ENCODE results near the gene DDX17.
"Not testable (repeated sequence)": the region's sequence is repeated elsewhere in the genome, so short reads cannot be mapped to it uniquely, and the experiment has no call there.

The DDX17 gene

GRCh38 chr22:38491707-38492348 lies 14.3 kb downstream of the DDX17 start:
- no peak for DNase-seq (ENCODE audit: low spot score)

- DNase-seq (ENCODE audit: low spot score): no peak
Observed at GRCh38 chr22:38490915-38491314, 15.2 kb downstream of the DDX17 start.

DNA sequence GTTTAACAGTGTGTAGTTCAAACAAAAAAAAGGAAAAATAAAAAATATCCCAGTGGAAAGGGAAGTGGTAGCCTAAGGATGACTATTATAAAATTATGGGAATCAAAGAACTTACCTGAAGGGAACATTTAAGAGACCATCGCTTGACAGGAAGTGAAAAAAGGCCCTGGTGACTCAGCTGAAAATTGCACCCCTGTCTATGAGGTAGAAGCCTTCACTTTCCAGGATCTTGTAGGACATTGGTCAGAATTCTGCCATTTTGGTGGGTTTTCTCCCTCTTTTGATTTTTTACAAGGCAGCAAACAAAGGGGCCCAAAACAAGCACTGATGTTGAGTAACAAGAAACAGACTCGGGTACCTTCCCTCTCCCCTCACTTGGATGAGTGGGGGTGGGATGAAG lies 15.6 kb downstream of the DDX17 start:
- peak; percentile 20 for DNase-seq (ENCODE audit: low spot score)

DNA sequence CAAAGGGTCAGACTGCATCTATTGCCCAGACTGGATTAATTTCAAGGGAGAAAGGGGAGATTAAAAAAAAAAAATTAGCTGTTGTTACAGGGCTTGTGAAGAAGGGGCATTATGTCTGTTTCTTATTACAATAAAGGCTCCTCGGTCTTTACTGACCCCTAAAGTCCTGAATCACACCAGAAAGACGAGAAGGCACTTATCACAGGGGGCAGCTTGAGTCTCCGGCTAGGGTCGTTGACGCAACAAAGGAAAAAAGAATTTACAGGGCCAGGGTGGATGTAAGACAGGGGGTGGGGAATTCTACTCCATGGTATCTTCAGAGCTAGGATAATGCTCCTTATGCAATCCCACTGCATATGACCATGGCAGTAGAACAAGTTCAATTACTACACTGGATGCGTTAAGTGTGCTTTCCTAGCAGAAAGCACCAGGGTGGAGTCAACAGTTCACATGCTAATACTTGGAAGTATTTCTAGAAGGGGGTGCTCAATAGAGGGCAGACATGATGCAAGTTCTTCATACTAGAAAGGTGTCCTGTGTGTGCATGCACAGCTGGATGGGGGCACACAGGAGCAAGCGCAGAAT lies 16.5 kb downstream of the DDX17 start:
- DNase-seq (ENCODE audit: low spot score): no peak

GRCh38 chr22:38489142-38489541 lies 17.0 kb downstream of the DDX17 start:
- no peak for DNase-seq (ENCODE audit: low spot score)

DNA sequence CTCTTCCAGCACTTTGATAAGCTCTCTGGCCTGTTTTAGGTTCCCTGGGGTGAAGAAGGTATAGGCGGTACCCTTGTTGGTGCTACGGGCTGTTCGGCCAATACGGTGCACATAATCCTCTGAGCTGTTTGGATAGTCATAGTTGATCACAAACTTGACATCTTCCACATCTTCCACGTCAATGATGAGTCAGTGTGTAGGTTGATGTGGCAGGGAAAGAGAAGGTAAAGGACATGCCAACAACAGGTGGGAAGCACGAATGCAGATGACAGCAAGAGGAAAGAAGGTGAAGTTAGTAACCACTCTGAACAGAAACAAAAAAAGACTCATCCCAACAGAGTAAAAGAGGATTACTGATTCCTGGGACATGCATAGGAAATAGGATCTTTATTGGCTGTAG lies 18.2 kb downstream of the DDX17 start:
- DNase-seq (ENCODE audit: low spot score): no peak

GRCh38 chr22:38485783-38486182 lies 20.3 kb downstream of the DDX17 start:
- no peak for DNase-seq (ENCODE audit: low spot score)

DNA sequence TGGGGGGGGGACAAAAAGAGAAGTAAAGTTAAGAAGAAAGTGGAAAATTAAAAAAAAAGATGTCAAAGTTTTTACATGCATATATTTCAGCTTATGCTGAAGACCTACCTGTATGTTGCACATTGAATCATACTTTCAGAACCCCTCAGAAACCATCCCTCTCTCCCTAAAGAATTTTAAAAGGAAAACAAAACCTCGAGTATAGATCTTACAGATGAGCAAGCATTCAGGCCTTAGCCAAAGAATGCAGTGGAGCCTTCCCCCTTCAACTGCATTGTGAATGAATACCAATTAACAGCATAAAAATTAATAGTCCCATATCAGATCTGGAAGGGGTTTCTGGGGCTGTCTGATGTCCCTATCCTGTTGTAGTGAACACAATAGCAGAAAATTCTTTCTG lies 21.9 kb downstream of the DDX17 start:
- no peak for DNase-seq (ENCODE audit: low spot score)

- DNase-seq (ENCODE audit: low spot score): no peak
Observed at GRCh38 chr22:38482662-38483308, 23.3 kb downstream of the DDX17 start.

DNA sequence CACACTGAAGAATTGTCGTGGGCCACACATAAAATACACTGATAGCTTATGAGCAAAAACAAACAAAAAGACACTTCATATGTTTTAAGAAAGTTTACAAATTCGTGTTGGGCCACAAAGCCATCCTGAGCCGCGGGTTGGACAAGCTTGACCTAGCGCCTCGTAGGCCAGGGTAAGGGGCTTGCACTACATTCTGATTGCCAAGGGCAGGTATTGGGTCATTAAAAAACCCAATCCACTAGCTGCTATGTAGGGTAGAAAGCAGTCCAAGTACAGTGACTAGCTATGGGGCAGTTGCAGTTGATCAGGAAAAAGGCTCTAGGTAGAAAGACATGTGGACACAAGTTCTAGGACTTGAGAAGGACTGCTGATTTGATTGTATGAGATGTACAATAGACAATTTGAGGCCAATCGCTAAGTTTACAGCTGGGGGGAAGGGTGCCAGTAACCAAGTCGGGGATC lies 24.2 kb downstream of the DDX17 start:
- DNase-seq (ENCODE audit: low spot score): no peak

DNA sequence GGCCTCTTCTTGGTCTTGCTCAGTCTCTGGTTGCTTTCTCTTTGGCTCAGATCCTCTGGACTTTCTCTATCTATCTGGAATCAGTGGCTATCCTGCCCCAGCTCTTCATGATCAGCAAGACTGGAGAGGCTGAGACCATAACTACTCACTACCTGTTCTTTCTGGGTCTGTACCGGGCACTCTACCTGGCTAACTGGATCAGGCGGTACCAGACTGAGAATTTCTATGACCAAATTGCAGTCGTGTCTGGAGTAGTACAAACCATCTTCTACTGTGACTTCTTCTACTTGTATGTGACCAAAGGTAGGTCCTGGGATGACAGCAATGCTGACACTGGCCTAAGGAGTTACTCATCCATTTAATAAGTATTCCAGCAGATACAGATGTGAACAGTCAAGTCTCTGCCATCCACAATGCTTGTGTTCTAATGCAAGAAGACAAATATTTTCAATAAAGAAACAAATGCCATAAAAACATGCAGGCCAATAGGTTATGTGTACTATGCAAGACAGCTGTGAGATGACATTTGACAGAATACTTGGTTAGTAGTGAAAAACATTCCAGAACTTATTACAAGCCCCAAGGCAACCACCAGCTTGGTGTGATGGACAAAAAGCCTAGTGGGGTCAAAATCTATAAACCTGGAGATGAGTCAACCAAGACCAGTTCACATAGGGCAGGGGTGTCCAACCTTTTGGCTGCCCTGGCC lies 24.8 kb downstream of the DDX17 start:
- DNase-seq (ENCODE audit: low spot score): no peak

DNA sequence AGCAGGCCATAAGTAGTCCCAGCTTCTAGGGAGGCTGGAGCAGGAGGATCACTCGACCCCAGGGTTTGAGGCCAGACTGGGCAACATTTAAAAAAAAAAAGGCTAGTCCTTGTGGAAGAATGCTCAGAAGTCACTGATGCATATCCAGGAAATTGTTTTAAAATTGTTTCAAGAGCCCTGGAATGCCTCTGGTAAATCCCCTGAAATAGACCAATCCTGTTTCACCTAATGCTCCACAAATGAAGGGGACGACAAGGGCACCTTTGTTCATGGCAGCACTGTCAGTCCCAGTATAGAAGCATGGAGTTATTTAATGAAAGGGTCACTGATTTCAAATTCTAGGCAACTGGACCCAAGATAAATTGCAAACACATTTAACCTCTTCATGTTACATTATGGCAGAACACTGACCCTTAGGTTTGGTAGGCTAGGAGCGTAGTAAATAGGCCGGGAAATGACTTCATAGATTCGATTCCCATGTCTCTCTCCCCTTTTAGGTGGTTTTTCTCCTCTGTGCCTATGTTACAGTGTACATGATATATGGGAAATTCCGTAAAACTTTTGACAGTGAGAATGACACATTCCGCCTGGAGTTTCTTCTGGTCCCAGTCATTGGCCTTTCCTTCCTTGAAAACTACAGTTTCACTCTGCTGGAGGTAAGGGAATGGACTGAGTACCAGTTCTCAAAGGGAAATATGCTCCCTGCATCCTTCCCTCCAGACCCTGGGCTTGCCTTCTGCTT lies 26.8 kb downstream of the DDX17 start:
- no peak for DNase-seq (ENCODE audit: low spot score)

DNA sequence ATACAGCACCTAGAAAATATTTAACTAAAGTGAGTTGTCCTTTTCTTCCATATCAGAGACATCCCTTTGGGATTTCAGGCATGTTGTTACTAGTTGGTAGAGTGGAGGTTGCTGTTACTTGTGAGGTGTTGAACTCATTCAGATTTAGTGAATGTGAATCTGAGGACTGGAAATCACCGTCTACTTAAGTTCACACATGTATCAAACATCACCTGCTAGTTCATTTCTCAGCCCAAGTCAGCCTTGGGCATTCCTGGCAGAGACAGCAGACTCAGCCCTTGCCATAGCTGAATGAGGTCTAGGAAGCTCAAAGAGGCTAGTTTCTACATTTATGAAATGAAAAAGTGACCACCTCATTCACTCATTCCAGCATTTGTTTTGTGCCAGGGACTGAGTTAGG lies 28.5 kb downstream of the DDX17 start:
- DNase-seq (ENCODE audit: low spot score): no peak

DNA sequence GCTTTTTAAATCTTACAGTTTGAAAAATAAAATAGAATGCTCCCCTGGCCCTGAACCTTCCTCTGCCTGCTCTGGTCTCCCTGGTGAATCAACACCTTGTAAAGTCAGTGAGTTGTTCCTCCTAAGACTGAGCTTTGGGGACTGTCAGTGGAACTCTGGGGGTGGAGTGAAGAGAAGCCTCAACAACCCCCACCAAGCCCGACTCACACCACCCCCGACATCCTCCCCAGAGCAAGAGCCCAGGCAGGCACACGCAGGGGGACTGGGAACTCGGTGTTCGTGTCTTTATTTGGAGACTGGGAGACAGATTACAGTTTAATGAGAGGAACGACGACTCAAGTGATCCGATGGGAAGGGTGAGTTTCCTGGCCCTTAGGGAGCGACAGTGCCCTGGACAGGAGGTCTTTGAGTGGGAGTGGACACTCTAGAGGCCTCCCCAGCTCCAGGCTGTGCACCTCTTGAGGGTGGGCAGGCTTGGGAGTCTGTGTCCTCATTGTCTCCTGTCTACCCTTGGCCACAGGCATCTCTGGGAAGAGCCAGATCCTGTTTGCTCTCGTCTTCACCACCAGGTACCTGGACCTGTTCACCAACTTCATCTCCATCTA lies 32.0 kb downstream of the DDX17 start:
- DNase-seq (ENCODE audit: low spot score): no peak

GRCh38 chr22:38471237-38471636 lies 34.9 kb downstream of the DDX17 start:
- DNase-seq (ENCODE audit: low spot score): no peak

DNA sequence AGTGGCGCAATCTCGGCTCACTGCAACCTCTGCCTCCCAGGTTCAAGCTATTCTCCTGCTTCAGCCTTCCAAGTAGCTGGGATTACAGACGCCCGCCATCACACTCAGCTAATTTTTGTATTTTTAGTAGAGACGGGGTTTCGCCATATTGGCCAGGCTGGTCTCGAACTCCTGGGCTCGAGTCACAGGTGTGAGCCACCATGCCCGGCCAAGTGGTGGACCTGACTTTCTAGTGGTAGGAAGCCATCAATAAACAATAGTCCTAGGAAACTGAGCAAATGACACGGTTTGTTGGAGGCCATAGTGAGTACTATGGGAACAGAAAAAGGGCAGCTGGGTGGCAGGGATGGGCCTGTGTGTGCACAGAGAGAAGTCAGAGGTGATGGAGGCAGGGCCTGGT lies 35.9 kb downstream of the DDX17 start:
- DNase-seq (ENCODE audit: low spot score): not testable (repeated sequence)

- DNase-seq (ENCODE audit: low spot score): no peak
Observed at GRCh38 chr22:38469306-38469781, 36.8 kb downstream of the DDX17 start.

DNA sequence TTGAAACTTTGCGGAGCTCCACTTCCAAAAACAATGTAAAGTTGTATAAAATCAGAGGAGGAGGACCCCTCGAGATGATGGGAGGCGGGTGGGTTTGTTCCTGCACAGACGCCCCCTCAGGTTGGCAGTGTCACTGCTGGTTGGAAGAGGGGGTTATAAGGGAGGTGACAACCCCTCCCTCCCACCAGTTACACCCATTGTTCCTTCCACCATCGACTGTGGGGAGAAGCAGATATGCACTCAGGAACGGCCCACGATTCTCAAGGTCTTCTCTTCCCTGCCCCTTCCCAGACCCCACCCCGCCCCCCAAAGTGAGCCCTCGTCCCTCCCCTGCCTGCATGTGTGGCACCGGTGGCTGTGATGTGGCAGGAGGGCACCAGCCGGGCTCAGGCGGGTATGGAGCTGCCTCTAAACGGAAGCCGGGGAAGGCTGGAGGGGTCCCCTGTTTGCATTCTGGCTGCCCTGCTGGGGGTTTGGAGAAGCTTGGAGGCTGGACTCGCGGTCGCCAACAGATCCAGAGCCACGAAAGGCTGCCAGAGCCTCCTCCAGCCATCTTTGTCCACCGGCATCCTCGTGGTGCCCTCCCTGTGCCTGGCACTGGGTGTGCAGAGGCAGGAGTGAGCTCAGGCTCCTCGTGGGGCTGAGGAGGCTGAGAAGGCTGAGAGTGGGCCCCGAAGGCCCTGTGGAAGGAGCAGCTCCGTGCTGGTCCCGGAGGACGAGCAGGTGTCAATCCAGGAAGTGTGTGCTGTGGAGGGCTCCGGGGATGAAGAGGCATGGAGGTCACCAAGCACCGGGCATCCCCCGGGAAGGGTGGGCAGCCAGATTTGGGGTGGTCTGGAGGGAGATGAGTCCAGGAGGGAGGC lies 37.4 kb downstream of the DDX17 start:
- DNase-seq (ENCODE audit: low spot score): no peak

DNA sequence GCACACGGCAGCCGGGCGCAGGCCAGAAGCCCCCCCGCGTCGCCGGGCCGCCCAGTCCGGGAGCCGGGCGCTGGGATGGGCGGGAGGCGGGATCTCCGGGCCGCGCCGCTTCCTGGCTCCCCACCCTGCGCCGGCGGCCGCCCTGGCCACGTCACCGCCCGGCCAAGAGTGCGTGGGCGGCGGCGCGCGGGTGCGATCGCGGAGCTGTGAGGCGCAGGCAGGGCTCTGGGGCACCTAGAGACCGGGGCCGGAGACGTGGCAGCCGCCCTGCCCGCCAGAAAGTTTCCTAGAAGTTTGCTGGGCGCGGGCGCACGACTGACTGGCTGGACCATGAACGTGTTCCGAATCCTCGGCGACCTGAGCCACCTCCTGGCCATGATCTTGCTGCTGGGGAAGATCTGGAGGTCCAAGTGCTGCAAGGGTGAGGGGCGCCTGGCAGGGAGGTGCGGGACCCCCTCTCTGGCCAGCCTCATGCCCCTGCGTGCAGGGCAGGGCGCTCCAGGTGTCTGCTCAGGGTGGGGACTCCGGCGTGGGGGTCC lies 38.1 kb downstream of the DDX17 start, which contains the start of gene KDELR3:
Gene KDELR3, plus strand, starts transcription at position 193 of the 539 bp plus-strand sequence. Its CDS starts 138 bp downstream, at position 331.
- no peak for DNase-seq (ENCODE audit: low spot score)

DNA sequence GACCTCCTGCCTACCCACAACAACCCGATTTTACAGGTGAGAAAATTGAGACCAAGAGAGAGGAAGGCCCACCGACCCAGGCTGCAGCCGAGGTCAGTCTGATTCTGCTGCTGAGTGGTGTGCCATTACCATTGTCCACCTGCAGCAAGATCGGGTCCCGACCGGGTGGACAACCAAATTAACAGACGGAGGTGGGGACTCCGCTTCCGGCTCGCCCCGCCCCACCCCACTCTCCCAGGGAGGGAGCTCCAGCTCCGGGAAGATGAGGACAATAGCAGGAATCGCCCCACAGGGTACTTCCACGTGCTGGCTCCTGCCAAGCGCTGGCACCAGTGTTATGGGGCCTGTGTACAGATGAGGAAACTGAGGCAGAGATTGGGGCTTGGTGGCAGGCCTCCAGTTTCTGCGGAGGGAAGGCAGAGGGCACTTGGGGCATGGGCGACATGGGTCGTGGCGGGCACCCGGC lies 38.6 kb downstream of the DDX17 start:
- DNase-seq (ENCODE audit: low spot score): no peak
